CD14-positive monocyte (primary cell): ENCODE measurements around the gene TAF15. TPM values are rescaled to one million over a fixed set of nuclear protein-coding genes. Genes with fewer than 3 reads are reported as not detected.

ENCODE experiments used
- DNase-seq, 3 donors: peaks; one replicate each; pipeline ENCODE4 v3.0.0-alpha.2; 2011 to 2022
- H2AFZ ChIP-seq: 2 replicates; pipeline ENCODE4 v1.6.0; 2012; ENCODE audit warnings: mild to moderate bottlenecking, low read depth, low read length, inconsistent platforms; ENCODE audit not compliant: insufficient read depth, poor library complexity, severe bottlenecking
- H3K27ac ChIP-seq, 2 donors: 1 replicate in 1 of 2; 2 replicates in 1 of 2; pipeline ENCODE4 v1.5.1; 2012 to 2013; ENCODE audit warnings: low read length in 2 of 2, control low read depth in 1 of 2, inconsistent platforms in 1 of 2, low read depth in 1 of 2, mild to moderate bottlenecking in 1 of 2
- H3K27me3 ChIP-seq, 2 donors: one replicate each; pipeline versions ENCODE4 v1.6.0 to v1.6.1; 2011 to 2013; ENCODE audit warnings: low read length in 2 of 2; ENCODE audit not compliant: control insufficient read depth in 2 of 2, insufficient read depth in 2 of 2
- H3K36me3 ChIP-seq, 2 donors: replicated peaks in 1 of 2; 1 replicate in 1 of 2; 2 replicates in 1 of 2; pipeline versions ENCODE4 v1.5.1 to v1.6.1; 2012 to 2013; ENCODE audit warnings: low read length in 2 of 2, control low read depth in 1 of 2, inconsistent platforms in 1 of 2, mild to moderate bottlenecking in 1 of 2; ENCODE audit not compliant: insufficient read depth in 2 of 2, control insufficient read depth in 1 of 2
- H3K4me1 ChIP-seq, 2 donors: 1 replicate in 1 of 2; 2 replicates in 1 of 2; pipeline versions ENCODE4 v1.5.1 to v1.6.1; 2012 to 2013; ENCODE audit warnings: low read length in 2 of 2, control low read depth in 1 of 2, inconsistent platforms in 1 of 2, mild to moderate bottlenecking in 1 of 2, moderate library complexity in 1 of 2; ENCODE audit not compliant: insufficient read depth in 2 of 2, control insufficient read depth in 1 of 2
- H3K4me2 ChIP-seq: replicated peaks from 2 replicates; pipeline ENCODE3; 2012; ENCODE audit warnings: low read length, moderate library complexity, mild to moderate bottlenecking; ENCODE audit not compliant: poor library complexity, severe bottlenecking; ENCODE audit errors: extremely low read depth
- H3K4me3 ChIP-seq, 3 experiments: fragments of 200-600 bp in 1 of 3; sonication (generic) in 1 of 3; replicated peaks in 1 of 3; 1 replicate in 2 of 3; 2 replicates in 1 of 3; pipeline ENCODE4 v1.5.1; 2011 to 2013; ENCODE audit warnings: low read length in 3 of 3, mild to moderate bottlenecking in 3 of 3, control low read depth in 2 of 3, low read depth in 2 of 3, inconsistent platforms in 1 of 3, moderate library complexity in 1 of 3
- H3K79me2 ChIP-seq: 2 replicates; pipeline ENCODE4 v1.6.0; 2012; ENCODE audit warnings: mild to moderate bottlenecking, control low read depth, inconsistent platforms, low read length, moderate library complexity; ENCODE audit not compliant: insufficient read depth
- H3K9ac ChIP-seq: 2 replicates; pipeline ENCODE4 v1.6.0; 2017; ENCODE audit warnings: low read length, mild to moderate bottlenecking; ENCODE audit not compliant: insufficient read depth, poor library complexity, severe bottlenecking
- H3K9me3 ChIP-seq, 2 donors: replicated peaks in 1 of 2; 1 replicate in 1 of 2; 2 replicates in 1 of 2; pipeline versions ENCODE4 v1.5.1 to v1.6.1; 2012 to 2013; ENCODE audit warnings: low read length in 2 of 2, control low read depth in 1 of 2; ENCODE audit not compliant: control insufficient read depth in 1 of 2, insufficient read depth in 1 of 2
- H4K20me1 ChIP-seq: 2 replicates; pipeline ENCODE4 v1.6.0; 2012; ENCODE audit warnings: mild to moderate bottlenecking, low read length, control low read depth, moderate library complexity; ENCODE audit not compliant: insufficient read depth
- H3K27ac Mint-ChIP-seq, 7 donors: one replicate each; pipeline ENCODE4 v1.8.0; 2020; ENCODE audit warnings: mild to moderate bottlenecking in 7 of 7, mixed read lengths in 7 of 7, moderate library complexity in 6 of 7, inconsistent platforms in 2 of 7
- H3K27me3 Mint-ChIP-seq, 3 donors: one replicate each; pipeline ENCODE4 v1.8.0; 2021 to 2022; ENCODE audit warnings: low read depth in 3 of 3, mild to moderate bottlenecking in 3 of 3, mixed read lengths in 3 of 3, moderate library complexity in 3 of 3, inconsistent platforms in 1 of 3
- H3K36me3 Mint-ChIP-seq, 2 donors: one replicate each; pipeline ENCODE4 v1.8.0; 2020; ENCODE audit warnings: mixed read lengths in 2 of 2, inconsistent platforms in 1 of 2, mild to moderate bottlenecking in 1 of 2
- H3K4me1 Mint-ChIP-seq: one replicate; pipeline ENCODE4 v1.8.0; 2020; ENCODE audit warnings: mild to moderate bottlenecking, mixed read lengths
- H3K4me3 Mint-ChIP-seq, 2 donors: one replicate each; pipeline ENCODE4 v1.8.0; 2020; ENCODE audit warnings: mild to moderate bottlenecking in 2 of 2, mixed read lengths in 2 of 2, moderate library complexity in 1 of 2
- H3K9me3 Mint-ChIP-seq, 7 donors: one replicate each; pipeline ENCODE4 v1.8.0; 2020 to 2022; ENCODE audit warnings: mixed read lengths in 7 of 7, mild to moderate bottlenecking in 6 of 7, moderate library complexity in 6 of 7, inconsistent platforms in 2 of 7
- WGBS: methylation state at CpG from one replicate; pipeline ENCODE4 v1.1.5; 2013; ENCODE audit warnings: missing lambda C conversion rate; ENCODE audit not compliant: insufficient coverage; 5-methylcytosine and 5-hydroxymethylcytosine counted together
- intact Hi-C, 2 donors: fragments of 100-400 bp; cut with micrococcal nuclease; formaldehyde crosslinking; loops; one replicate each; pipeline versions ENCODE4 v1.15.0 to v1.15.1; 2023
- polyA plus RNA-seq, 3 donors: library from polyadenylated mRNA; depleted of rRNA in 1 of 3; unstranded in 2 of 3; stranded (reverse) in 1 of 3; fragments of 300-500 nt in 2 of 3; fragments of >200 nt in 1 of 3; fragmentation: Illumina TruSeq in 2 of 3; gene quantifications; 1 replicate in 2 of 3; 2 replicates in 1 of 3; pipeline ENCODE4 v1.2.3, GENCODE V29; 2012 to 2021
- TF ChIP-seq, protein P1 (sequence below): fragments of 200-600 bp; IDR thresholded peaks from one replicate; pipeline ENCODE4 v1.8.0; 2022; ENCODE audit warnings: antibody characterized with exemption, mild to moderate bottlenecking

The TAF15 gene
- polyA plus RNA-seq, 3 donors = 6.0 to 50.6 (median 16.3) TPM

DNA sequence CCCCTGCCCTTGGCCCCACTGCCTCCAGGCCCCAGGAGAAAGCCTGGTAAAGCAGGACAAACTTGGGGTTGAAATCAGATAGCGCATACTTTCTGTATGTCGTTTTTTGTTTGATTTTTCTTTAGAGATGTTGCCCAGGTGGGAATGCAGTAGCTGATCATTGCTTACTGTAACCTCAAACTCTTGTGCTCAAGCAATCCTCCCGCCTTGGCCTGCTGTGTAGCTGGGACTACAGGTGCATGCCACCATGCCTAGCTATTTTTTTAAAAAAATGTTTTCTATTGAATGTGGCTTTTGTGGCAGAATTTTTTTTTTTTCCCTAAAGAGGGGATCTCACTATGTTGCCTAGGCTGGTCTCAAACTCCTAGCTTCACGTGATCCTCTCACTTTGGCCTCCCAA, 82.0 kb downstream of the TAF15 start:
- H3K4me2 ChIP-seq = no peak overlapping the region
- H3K27ac ChIP-seq = no peak overlapping the region
- H2AFZ ChIP-seq = no peak overlapping the region
- intact Hi-C loops = no loop called here
- Mint-ChIP-seq H3K36me3 (no peaks in the 10 kb centered on the region), H3K9me3 (no peaks in the 10 kb centered on the region), H3K4me3 (no peak overlapping the region), H3K27ac (no peak overlapping the region), H3K27me3 (peaks cover 0 to 9% (median 5%) of the 10 kb centered on the region in 3 donors), H3K4me1 (peaks cover 39% of the 10 kb centered on the region)
- H3K79me2 ChIP-seq = no peaks in the 10 kb centered on the region
- no CpG with 5 or more reads among the region's 4 CpGs for WGBS
- no peaks in the 10 kb centered on the region for H3K36me3 ChIP-seq
- H3K9me3 ChIP-seq = no peaks in the 10 kb centered on the region
- H3K4me1 ChIP-seq = peaks cover 20 to 26% of the 10 kb centered on the region in 2 donors
- no peak overlapping the region for H3K4me3 ChIP-seq
- H4K20me1 ChIP-seq = no peaks in the 10 kb centered on the region
- H3K9ac ChIP-seq = no peak overlapping the region
- DNase-seq = no peak
- H3K27me3 ChIP-seq = no peaks in the 10 kb centered on the region
- TF ChIP-seq, protein P1, sequence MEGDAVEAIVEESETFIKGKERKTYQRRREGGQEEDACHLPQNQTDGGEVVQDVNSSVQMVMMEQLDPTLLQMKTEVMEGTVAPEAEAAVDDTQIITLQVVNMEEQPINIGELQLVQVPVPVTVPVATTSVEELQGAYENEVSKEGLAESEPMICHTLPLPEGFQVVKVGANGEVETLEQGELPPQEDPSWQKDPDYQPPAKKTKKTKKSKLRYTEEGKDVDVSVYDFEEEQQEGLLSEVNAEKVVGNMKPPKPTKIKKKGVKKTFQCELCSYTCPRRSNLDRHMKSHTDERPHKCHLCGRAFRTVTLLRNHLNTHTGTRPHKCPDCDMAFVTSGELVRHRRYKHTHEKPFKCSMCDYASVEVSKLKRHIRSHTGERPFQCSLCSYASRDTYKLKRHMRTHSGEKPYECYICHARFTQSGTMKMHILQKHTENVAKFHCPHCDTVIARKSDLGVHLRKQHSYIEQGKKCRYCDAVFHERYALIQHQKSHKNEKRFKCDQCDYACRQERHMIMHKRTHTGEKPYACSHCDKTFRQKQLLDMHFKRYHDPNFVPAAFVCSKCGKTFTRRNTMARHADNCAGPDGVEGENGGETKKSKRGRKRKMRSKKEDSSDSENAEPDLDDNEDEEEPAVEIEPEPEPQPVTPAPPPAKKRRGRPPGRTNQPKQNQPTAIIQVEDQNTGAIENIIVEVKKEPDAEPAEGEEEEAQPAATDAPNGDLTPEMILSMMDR = no peak

DNA sequence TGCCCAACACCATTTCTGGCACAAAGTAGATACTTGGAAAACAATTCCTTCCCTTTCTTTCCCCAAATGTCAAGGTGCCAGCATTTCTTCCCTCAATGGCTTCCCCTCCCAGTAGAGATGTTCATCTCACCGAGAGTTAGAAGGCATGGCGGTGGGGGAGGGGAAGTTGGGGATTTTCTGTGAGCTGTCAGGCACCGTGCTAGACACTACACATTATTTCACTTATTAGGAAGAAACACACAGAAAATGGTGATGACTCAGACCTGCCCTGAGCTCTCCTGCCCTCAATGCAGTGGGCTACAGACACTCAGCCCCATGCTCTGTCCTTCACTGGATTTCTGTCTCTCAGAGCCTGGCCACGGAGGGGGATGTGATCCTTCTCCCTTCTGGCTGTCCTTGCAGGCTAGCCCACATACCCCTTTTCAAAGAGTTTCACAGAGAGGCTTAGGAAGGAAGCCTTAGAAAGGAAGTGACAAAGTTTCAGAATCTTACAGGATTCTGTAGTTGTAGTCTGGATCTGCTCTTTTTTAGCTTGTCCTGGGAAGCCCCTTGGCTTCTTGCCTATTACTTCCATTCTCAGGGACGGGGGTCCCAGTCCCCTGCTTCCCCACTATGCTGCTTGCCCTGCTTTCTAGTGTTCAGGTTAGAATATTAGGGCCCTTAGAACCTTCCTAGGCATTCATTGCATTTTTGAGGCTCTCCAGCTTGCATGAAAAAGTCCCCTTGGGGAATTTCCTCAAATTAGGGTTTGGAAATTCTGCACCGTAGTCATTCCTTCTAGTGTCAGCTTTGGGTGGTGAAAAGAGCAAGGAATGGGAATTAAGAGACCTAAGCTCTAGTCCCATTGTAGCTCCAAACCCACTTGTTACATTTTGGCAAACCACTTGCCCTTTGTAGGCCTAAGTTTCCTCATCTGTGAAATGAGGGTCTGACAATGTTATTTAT, 83.1 kb downstream of the TAF15 start:
- Mint-ChIP-seq H3K36me3 (no peaks in the 10 kb centered on the region), H3K27me3 (peaks cover 0 to 9% (median 3%) of the 10 kb centered on the region in 3 donors), H3K27ac (peak overlapping the region in 6 of 7 donors; percentile 35 to 86 (median 66)), H3K4me1 (peaks cover 44% of the 10 kb centered on the region), H3K9me3 (no peaks in the 10 kb centered on the region), H3K4me3 (no peak overlapping the region)
- Histone ChIP-seq H3K79me2 (no peaks in the 10 kb centered on the region), H3K4me1 (peaks cover 30 to 32% of the 10 kb centered on the region in 2 donors), H3K9ac (no peak overlapping the region), H3K36me3 (no peaks in the 10 kb centered on the region), H3K27ac (peak overlapping the region in 1 of 2 donors; percentile 72), H3K9me3 (no peaks in the 10 kb centered on the region), H3K4me3 (no peak overlapping the region), H2AFZ (peak overlapping the region; percentile 41), H4K20me1 (no peaks in the 10 kb centered on the region), H3K4me2 (no peak overlapping the region), H3K27me3 (no peaks in the 10 kb centered on the region)
- DNase-seq = peak; percentile 34 to 90 (median 53)
- WGBS = no CpG with 5 or more reads among the region's 6 CpGs
- TF ChIP-seq, protein P1 = no peak
- intact Hi-C loops = no loop called here
